HL-60/S4 treated with retinoic acid at 250 ng/mL for 4 days and 3 days (cell line): ENCODE measurements around the gene TAOK3.

Source experiments
- in situ Hi-C: fragments of 300-500 bp; cut with MboI; formaldehyde crosslinking; loops from 2 replicates; pipeline ENCODE4 v1.7.0; 2022; ENCODE audit warnings: low sequenced_read_pairs

The TAOK3 gene

GRCh38 chr12:118237052-118237665 is 135.5 kb downstream of the TAOK3 start:
- in situ Hi-C loops: no loop called here

- in situ Hi-C loops: no loop called here
Measured at GRCh38 chr12:118220702-118221101, 152.0 kb downstream of the TAOK3 start.

- in situ Hi-C loops: no loop called here
Measured at GRCh38 chr12:118219772-118220171, 152.9 kb downstream of the TAOK3 start.

GRCh38 chr12:118219106-118219505 is 153.6 kb downstream of the TAOK3 start:
- in situ Hi-C loops: no loop called here

- in situ Hi-C loops: no loop called here
Measured at GRCh38 chr12:118213452-118213851, 159.3 kb downstream of the TAOK3 start.

GRCh38 chr12:118212606-118213005 is 160.1 kb downstream of the TAOK3 start:
- in situ Hi-C loops: no loop called here

- in situ Hi-C loops: no loop called here
Measured at GRCh38 chr12:118206107-118206412, 166.6 kb downstream of the TAOK3 start.

GRCh38 chr12:118193958-118194357 is 178.7 kb downstream of the TAOK3 start:
- in situ Hi-C loops: no loop called here

GRCh38 chr12:118193477-118193876 is 179.2 kb downstream of the TAOK3 start:
- in situ Hi-C loops: no loop called here

- in situ Hi-C loops: no loop called here
Measured at GRCh38 chr12:118190266-118190665, 182.4 kb downstream of the TAOK3 start.

GRCh38 chr12:118189741-118190191 is 182.9 kb downstream of the TAOK3 start:
- in situ Hi-C loops: no loop called here

- in situ Hi-C loops: no loop called here
Measured at GRCh38 chr12:118188690-118189371, 183.9 kb downstream of the TAOK3 start.

GRCh38 chr12:118187751-118188435 is 184.8 kb downstream of the TAOK3 start:
- in situ Hi-C loops: no loop called here

- in situ Hi-C loops: no loop called here
Measured at GRCh38 chr12:118185602-118186397, 186.9 kb downstream of the TAOK3 start.

- in situ Hi-C loops: no loop called here
Measured at GRCh38 chr12:118183711-118184110, 189.0 kb downstream of the TAOK3 start.

GRCh38 chr12:118183155-118183554 is 189.6 kb downstream of the TAOK3 start:
- in situ Hi-C loops: no loop called here

GRCh38 chr12:118175823-118176447 is 196.8 kb downstream of the TAOK3 start:
- in situ Hi-C loops: no loop called here

GRCh38 chr12:118166946-118167345 is 205.8 kb downstream of the TAOK3 start:
- in situ Hi-C loops: no loop called here

- in situ Hi-C loops: no loop called here
Measured at GRCh38 chr12:118164798-118165486, 207.8 kb downstream of the TAOK3 start.

GRCh38 chr12:118160536-118160935 is 212.2 kb downstream of the TAOK3 start:
- in situ Hi-C loops: no loop called here
